ENCODE measurements around the gene FOXJ1.

The FOXJ1 gene

DNA sequence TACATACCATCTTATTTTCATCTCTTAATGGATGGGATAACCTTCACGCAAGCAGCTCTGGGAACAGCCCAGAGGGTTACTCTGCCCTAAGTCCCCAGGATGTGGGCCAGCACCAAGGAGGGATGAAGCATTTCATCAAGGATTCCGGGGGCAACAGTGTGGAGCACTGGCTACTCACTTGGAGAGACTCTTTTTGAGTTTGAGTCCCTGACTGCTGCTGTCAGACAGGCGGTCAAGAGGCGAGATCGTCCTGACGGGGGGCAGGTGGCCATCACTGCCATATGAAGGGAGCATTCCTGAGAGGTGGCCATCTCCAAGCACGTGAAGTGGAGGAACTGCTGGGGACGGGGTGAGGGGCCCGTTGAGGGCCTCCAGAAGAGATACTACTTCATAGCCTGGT is 18.1 kb upstream of the FOXJ1 start:
- Histone ChIP-seq H2AFZ (ENCODE audit: insufficient read depth, low read length, poor library complexity) (no peak overlapping the region), H3K23ac (ENCODE audit: low read length) (no peak overlapping the region), H4K91ac (ENCODE audit: low read depth, low read length) (no peak overlapping the region), H4K8ac (ENCODE audit: low read depth, low read length) (no peak overlapping the region), H2BK12ac (ENCODE audit: low read length) (no peak overlapping the region), H3K4ac (ENCODE audit: low read depth, low read length) (no peak overlapping the region), H3K36me3 (ENCODE audit: control insufficient read depth in 1 of 2, insufficient read depth in 2 of 2, low read length in 2 of 2) (no peaks in the 10 kb centered on the region), H3K18ac (ENCODE audit: low read length) (no peak overlapping the region), H3K4me1 (ENCODE audit: control insufficient read depth in 1 of 2, insufficient read depth in 2 of 2, low read length in 2 of 2) (no peaks in the 10 kb centered on the region), H3K4me3 (ENCODE audit: low read depth, low read length) (no peak overlapping the region), H3K14ac (ENCODE audit: low read length) (no peak overlapping the region), H2AK5ac (ENCODE audit: low read length) (no peak overlapping the region), H3K9me3 (ENCODE audit: insufficient read depth, low read depth, low read length) (no peaks in the 10 kb centered on the region), H3K27me3 (ENCODE audit: insufficient read depth, low read length) (no peaks in the 10 kb centered on the region), H3K9ac (ENCODE audit: low read length) (no peak overlapping the region), H3K79me1 (ENCODE audit: low read length) (no peaks in the 10 kb centered on the region), H2BK5ac (ENCODE audit: low read depth, low read length, poor library complexity) (no peak overlapping the region), H4K12ac (ENCODE audit: low read depth, low read length) (no peak overlapping the region), H3K27ac (ENCODE audit: low read depth, low read length) (no peak overlapping the region), H3K4me2 (ENCODE audit: low read length) (no peak overlapping the region), H2BK120ac (ENCODE audit: insufficient read depth, low read length, poor library complexity) (no peak overlapping the region), H3K79me2 (ENCODE audit: control insufficient read depth, insufficient read depth, low read length, poor library complexity) (no peaks in the 10 kb centered on the region)
- WGBS (ENCODE audit: extremely low coverage, insufficient coverage, insufficient read length): no CpG with 5 or more reads among the region's 9 CpGs
- no peak for DNase-seq

DNA sequence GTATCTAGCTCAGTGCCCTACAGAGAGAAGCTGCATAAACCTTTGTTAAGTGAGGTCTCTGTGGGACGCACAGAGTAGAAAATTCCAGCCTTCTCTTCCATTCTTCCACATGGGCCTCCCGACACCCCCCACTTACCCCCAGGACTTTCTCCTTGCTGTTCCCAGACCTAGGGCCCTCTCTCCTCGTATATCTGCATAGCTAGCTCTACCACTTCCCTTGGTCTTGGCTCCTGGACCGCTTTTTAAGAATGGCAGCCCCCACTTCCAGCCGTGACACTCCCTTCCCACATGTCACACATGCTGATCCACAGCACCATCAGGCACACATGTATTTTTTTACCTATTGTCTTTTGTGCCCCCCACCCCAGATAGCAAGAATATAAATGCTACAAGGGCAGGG is 16.7 kb upstream of the FOXJ1 start:
- Histone ChIP-seq H2AK5ac (ENCODE audit: low read length) (no peak overlapping the region), H3K18ac (ENCODE audit: low read length) (no peak overlapping the region), H2BK120ac (ENCODE audit: insufficient read depth, low read length, poor library complexity) (no peak overlapping the region), H2AFZ (ENCODE audit: insufficient read depth, low read length, poor library complexity) (no peak overlapping the region), H3K4me1 (ENCODE audit: control insufficient read depth in 1 of 2, insufficient read depth in 2 of 2, low read length in 2 of 2) (no peaks in the 10 kb centered on the region), H3K4ac (ENCODE audit: low read depth, low read length) (no peak overlapping the region), H3K27me3 (ENCODE audit: insufficient read depth, low read length) (no peaks in the 10 kb centered on the region), H3K27ac (ENCODE audit: low read depth, low read length) (no peak overlapping the region), H3K14ac (ENCODE audit: low read length) (no peak overlapping the region), H3K4me2 (ENCODE audit: low read length) (no peak overlapping the region), H2BK12ac (ENCODE audit: low read length) (no peak overlapping the region), H3K9ac (ENCODE audit: low read length) (no peak overlapping the region), H3K79me2 (ENCODE audit: control insufficient read depth, insufficient read depth, low read length, poor library complexity) (no peaks in the 10 kb centered on the region), H3K23ac (ENCODE audit: low read length) (no peak overlapping the region), H2BK5ac (ENCODE audit: low read depth, low read length, poor library complexity) (no peak overlapping the region), H3K79me1 (ENCODE audit: low read length) (no peaks in the 10 kb centered on the region), H4K8ac (ENCODE audit: low read depth, low read length) (no peak overlapping the region), H3K4me3 (ENCODE audit: low read depth, low read length) (no peak overlapping the region), H3K9me3 (ENCODE audit: insufficient read depth, low read depth, low read length) (no peaks in the 10 kb centered on the region), H4K12ac (ENCODE audit: low read depth, low read length) (no peak overlapping the region), H3K36me3 (ENCODE audit: control insufficient read depth in 1 of 2, insufficient read depth in 2 of 2, low read length in 2 of 2) (no peaks in the 10 kb centered on the region), H4K91ac (ENCODE audit: low read depth, low read length) (no peak overlapping the region)
- DNase-seq: no peak
- whole genome bisulfite sequencing (ENCODE audit: extremely low coverage, insufficient coverage, insufficient read length): no CpG with 5 or more reads among the region's 5 CpGs

DNA sequence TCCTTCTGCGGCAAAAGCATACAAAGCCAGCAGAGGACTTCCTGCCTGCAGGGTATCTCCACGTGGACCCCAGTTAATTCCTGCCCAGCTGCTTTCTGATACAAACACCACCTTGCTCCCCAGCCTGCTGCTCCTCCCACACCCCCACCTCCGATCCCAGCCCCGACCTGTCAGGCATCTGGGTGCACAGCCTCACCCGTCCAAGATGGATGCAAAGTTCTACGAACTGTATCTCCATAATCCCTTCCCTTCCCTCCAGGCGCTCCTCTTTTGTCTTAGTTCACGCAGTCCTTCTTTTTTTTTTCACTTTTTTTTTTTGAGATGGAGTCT is 15.6 kb upstream of the FOXJ1 start:
- H3K9me3 ChIP-seq (ENCODE audit: insufficient read depth, low read depth, low read length): no peaks in the 10 kb centered on the region

DNA sequence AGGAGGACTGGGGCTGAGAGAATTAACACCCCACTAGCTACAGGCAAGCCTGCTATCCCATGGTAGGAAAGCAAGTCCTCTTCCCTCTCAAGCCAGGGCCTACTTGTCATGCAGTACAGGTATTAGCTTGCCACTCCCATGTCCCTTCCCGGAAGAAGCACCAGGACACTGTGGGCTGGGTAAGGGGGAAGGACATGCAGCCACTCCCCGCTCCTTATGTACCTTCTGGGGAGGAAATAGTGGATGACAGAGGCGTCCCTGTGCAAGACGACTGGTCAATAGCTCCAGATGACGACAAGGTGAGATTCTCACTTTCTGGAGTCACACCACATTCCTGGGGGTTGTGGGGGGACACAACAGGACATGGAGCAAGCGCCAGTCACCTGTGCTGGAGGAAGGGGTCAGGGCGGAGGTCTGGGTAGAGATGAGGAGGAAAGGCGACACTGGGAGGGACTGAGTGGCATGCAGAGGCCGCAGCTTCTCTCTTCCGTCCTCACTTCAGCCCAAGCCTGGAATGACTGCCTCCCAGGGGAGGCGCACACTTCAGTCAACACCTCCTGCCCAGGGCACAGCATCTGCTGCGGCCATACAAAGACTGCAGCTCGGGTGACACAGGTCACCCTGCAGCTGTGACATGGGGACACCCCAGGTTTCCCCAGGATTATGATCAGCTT is 15.1 kb upstream of the FOXJ1 start:
- Histone ChIP-seq H3K27me3 (ENCODE audit: insufficient read depth, low read length) (no peaks in the 10 kb centered on the region), H3K27ac (ENCODE audit: low read depth, low read length) (no peak overlapping the region), H2AFZ (ENCODE audit: insufficient read depth, low read length, poor library complexity) (no peak overlapping the region), H3K23ac (ENCODE audit: low read length) (no peak overlapping the region), H3K14ac (ENCODE audit: low read length) (no peak overlapping the region), H3K4me3 (ENCODE audit: low read depth, low read length) (no peak overlapping the region), H3K79me1 (ENCODE audit: low read length) (no peaks in the 10 kb centered on the region), H4K12ac (ENCODE audit: low read depth, low read length) (no peak overlapping the region), H2BK12ac (ENCODE audit: low read length) (no peak overlapping the region), H2BK5ac (ENCODE audit: low read depth, low read length, poor library complexity) (no peak overlapping the region), H4K91ac (ENCODE audit: low read depth, low read length) (no peak overlapping the region), H3K4ac (ENCODE audit: low read depth, low read length) (no peak overlapping the region), H3K79me2 (ENCODE audit: control insufficient read depth, insufficient read depth, low read length, poor library complexity) (no peaks in the 10 kb centered on the region), H3K18ac (ENCODE audit: low read length) (no peak overlapping the region), H2AK5ac (ENCODE audit: low read length) (no peak overlapping the region), H2BK120ac (ENCODE audit: insufficient read depth, low read length, poor library complexity) (no peak overlapping the region), H4K8ac (ENCODE audit: low read depth, low read length) (no peak overlapping the region), H3K9ac (ENCODE audit: low read length) (no peak overlapping the region), H3K9me3 (ENCODE audit: insufficient read depth, low read depth, low read length) (no peaks in the 10 kb centered on the region), H3K36me3 (ENCODE audit: control insufficient read depth in 1 of 2, insufficient read depth in 2 of 2, low read length in 2 of 2) (no peaks in the 10 kb centered on the region), H3K4me1 (ENCODE audit: control insufficient read depth in 1 of 2, insufficient read depth in 2 of 2, low read length in 2 of 2) (no peaks in the 10 kb centered on the region), H3K4me2 (ENCODE audit: low read length) (no peak overlapping the region)
- DNase-seq: no peak
- WGBS (ENCODE audit: extremely low coverage, insufficient coverage, insufficient read length): no CpG with 5 or more reads among the region's 13 CpGs

More for the DNA sequence above, 15.6 kb upstream of the FOXJ1 start:
- H3K9ac ChIP-seq (ENCODE audit: low read length): no peak overlapping the region
- H3K14ac ChIP-seq (ENCODE audit: low read length): no peak overlapping the region
- no peak overlapping the region for H3K27ac ChIP-seq (ENCODE audit: low read depth, low read length)
- no peak for DNase-seq
- no peaks in the 10 kb centered on the region for H3K79me1 ChIP-seq (ENCODE audit: low read length)
- no peak overlapping the region for H3K4ac ChIP-seq (ENCODE audit: low read depth, low read length)
- no peaks in the 10 kb centered on the region for H3K79me2 ChIP-seq (ENCODE audit: control insufficient read depth, insufficient read depth, low read length, poor library complexity)
- no peak overlapping the region for H2AFZ ChIP-seq (ENCODE audit: insufficient read depth, low read length, poor library complexity)
- no CpG with 5 or more reads among the region's 8 CpGs for WGBS (ENCODE audit: extremely low coverage, insufficient coverage, insufficient read length)
- H3K4me3 ChIP-seq (ENCODE audit: low read depth, low read length): peak overlapping the region; percentile 13
- H4K12ac ChIP-seq (ENCODE audit: low read depth, low read length): no peak overlapping the region
- no peak overlapping the region for H4K91ac ChIP-seq (ENCODE audit: low read depth, low read length)
- H3K23ac ChIP-seq (ENCODE audit: low read length): no peak overlapping the region
- no peak overlapping the region for H3K18ac ChIP-seq (ENCODE audit: low read length)
- H3K4me2 ChIP-seq (ENCODE audit: low read length): no peak overlapping the region
- no peaks in the 10 kb centered on the region for H3K4me1 ChIP-seq (ENCODE audit: control insufficient read depth in 1 of 2, insufficient read depth in 2 of 2, low read length in 2 of 2)
- H2BK12ac ChIP-seq (ENCODE audit: low read length): no peak overlapping the region
- no peaks in the 10 kb centered on the region for H3K36me3 ChIP-seq (ENCODE audit: control insufficient read depth in 1 of 2, insufficient read depth in 2 of 2, low read length in 2 of 2)
- H4K8ac ChIP-seq (ENCODE audit: low read depth, low read length): no peak overlapping the region
- no peak overlapping the region for H2BK120ac ChIP-seq (ENCODE audit: insufficient read depth, low read length, poor library complexity)
- H2AK5ac ChIP-seq (ENCODE audit: low read length): no peak overlapping the region
- no peaks in the 10 kb centered on the region for H3K27me3 ChIP-seq (ENCODE audit: insufficient read depth, low read length)
- no peak overlapping the region for H2BK5ac ChIP-seq (ENCODE audit: low read depth, low read length, poor library complexity)
